ENCODE results near the gene ACTMAP.

Gene ACTMAP

DNA sequence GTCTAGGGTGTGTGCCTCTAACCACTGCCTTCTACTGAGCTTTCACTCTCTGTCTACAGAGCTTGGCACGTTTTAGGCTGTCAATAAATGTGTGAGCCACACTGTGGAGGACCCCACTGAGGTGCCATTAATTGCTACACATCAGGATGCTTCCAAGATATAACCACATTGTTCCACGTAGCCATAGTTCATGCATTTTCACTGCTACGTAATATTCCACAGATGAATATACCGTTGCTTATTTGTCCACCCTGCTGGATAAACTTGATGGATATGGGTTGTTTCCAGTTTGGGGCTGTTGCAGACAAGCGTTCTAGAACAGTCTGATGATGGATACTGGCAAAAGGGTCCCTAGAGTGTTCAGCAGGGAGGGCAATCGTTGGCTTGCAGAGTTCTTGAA lies 48.5 kb downstream of the ACTMAP start:
- ChIA-PET CTCF (interaction anchor here (0.5 to 1.0 kb wide), 4 partner anchors 11 to 212 kb away, joined by 3 to 7 read pairs (median 3); no protein-coding TSS in a partner anchor), POLR2A (ENCODE audit: low non-redundant PET) (no interaction called here)
- TF ChIP-seq, protein P1, sequence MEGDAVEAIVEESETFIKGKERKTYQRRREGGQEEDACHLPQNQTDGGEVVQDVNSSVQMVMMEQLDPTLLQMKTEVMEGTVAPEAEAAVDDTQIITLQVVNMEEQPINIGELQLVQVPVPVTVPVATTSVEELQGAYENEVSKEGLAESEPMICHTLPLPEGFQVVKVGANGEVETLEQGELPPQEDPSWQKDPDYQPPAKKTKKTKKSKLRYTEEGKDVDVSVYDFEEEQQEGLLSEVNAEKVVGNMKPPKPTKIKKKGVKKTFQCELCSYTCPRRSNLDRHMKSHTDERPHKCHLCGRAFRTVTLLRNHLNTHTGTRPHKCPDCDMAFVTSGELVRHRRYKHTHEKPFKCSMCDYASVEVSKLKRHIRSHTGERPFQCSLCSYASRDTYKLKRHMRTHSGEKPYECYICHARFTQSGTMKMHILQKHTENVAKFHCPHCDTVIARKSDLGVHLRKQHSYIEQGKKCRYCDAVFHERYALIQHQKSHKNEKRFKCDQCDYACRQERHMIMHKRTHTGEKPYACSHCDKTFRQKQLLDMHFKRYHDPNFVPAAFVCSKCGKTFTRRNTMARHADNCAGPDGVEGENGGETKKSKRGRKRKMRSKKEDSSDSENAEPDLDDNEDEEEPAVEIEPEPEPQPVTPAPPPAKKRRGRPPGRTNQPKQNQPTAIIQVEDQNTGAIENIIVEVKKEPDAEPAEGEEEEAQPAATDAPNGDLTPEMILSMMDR (conservative IDR thresholded peaks at IDR 0.05; ENCODE audit: low read depth): no peak
- no peak overlapping the region for H3K27ac ChIP-seq
- no peak for DNase-seq (ENCODE audit: low spot score)

DNA sequence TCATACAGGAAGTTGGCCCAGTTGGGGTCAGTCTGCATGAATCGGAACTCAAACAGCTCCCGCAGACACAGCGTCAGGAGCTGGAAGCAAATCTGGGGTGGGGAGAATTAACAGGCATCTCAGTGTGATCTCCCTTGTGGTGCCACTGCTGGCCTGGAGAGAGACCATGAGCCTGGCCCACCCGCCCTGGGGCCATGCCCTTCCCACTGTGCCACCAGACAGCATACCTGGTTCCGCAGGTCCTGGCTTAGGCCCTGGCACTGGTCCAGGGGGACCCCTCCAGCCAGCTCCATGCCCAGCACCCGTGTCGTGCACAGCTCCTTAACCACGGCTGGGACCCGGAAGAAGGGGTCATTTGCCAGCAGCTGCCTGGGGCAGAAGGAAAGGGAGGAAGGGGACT lies 50.2 kb downstream of the ACTMAP start:
- DNase-seq (ENCODE audit: low spot score): no peak
- peak overlapping the region; percentile 28; the same call in 1 of the 2 replicates for H3K27ac ChIP-seq
- CTCF ChIA-PET: interaction anchor here (0.8 kb wide), 1 partner anchor 560 kb away, joined by 4 read pairs; no protein-coding TSS in a partner anchor
- TF ChIP-seq, protein P1 (conservative IDR thresholded peaks at IDR 0.05; ENCODE audit: low read depth): no peak
- POLR2A ChIA-PET (ENCODE audit: low non-redundant PET): no interaction called here

DNA sequence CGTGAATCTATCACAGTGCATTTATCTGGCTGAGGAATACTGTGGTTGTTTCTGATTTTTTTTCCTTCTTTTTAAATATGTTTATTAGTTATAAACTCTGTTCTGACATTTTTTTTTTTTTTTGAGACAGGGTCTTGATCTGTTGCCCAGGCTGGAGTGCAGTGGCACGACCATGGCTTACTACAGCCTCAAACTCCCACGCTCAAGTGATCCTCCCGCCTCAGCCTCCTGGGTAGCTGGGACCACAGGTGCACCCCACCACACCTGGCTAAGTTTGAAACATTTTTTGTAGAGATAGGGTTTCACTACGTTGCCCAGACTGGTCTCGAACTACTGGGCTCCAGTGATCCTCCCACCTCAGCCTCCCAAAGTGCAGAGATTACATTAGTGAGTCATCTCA lies 53.3 kb downstream of the ACTMAP start:
- ChIA-PET POLR2A (ENCODE audit: low non-redundant PET) (no interaction called here), CTCF (interaction anchor here (1.3 kb wide), 1 partner anchor 62 kb away, joined by 3 read pairs; no protein-coding TSS in a partner anchor)
- DNase-seq (ENCODE audit: low spot score): no peak
- TF ChIP-seq, protein P1 (conservative IDR thresholded peaks at IDR 0.05; ENCODE audit: low read depth): no peak
- H3K27ac ChIP-seq: peak overlapping the region; percentile 35

DNA sequence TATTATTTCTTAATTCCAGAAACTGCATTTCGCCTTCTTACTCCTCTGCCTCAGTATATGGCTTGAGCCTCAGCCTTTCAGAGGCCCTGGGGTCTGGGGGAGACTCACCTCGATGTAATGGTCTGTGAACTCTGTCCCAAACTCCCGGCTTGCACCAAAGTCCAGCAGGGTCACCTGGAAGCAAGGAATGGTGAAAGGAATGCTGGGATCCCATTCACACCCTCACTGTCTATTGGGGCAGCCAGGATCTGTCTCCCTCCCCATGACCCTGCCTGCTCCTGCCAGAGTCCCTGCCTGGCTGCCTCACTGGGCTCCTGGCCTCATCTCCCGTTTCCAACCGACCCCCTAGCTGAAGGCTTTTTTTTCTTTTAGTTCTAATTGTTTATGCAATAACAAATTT lies 54.4 kb downstream of the ACTMAP start:
- H3K27ac ChIP-seq: peak overlapping the region; percentile 94
- TF ChIP-seq, protein P1 (conservative IDR thresholded peaks at IDR 0.05; ENCODE audit: low read depth): no peak
- no peak for DNase-seq (ENCODE audit: low spot score)
- ChIA-PET CTCF (no interaction called here), POLR2A (ENCODE audit: low non-redundant PET) (no interaction called here)

DNA sequence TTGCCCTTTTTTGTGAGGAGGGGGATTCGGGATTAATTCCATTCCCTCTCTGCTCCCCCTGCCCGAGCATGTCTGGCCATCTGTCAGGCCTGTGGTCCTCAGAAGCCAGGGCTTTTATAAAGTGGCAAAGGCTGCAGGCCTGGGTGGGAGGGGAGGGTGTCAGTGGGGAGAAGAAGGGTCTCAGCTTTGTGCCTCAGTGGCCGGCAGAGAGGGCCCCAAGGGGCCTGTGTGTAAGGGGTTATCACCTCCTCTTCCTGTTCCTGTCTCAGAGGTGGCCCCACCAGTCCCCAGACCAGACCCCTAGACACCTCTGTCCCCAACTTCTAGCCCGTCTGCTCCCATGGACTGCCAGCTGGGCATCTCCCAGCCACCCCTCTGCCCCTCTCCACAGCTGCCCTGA lies 56.4 kb downstream of the ACTMAP start:
- H3K27ac ChIP-seq: peak overlapping the region; percentile 94
- ChIA-PET POLR2A (ENCODE audit: low non-redundant PET) (no interaction called here), CTCF (interaction anchor here (0.6 kb wide), 1 partner anchor 1274 kb away, joined by 3 read pairs; no protein-coding TSS in a partner anchor)
- TF ChIP-seq, protein P1 (conservative IDR thresholded peaks at IDR 0.05; ENCODE audit: low read depth): no peak
- DNase-seq (ENCODE audit: low spot score): no peak

DNA sequence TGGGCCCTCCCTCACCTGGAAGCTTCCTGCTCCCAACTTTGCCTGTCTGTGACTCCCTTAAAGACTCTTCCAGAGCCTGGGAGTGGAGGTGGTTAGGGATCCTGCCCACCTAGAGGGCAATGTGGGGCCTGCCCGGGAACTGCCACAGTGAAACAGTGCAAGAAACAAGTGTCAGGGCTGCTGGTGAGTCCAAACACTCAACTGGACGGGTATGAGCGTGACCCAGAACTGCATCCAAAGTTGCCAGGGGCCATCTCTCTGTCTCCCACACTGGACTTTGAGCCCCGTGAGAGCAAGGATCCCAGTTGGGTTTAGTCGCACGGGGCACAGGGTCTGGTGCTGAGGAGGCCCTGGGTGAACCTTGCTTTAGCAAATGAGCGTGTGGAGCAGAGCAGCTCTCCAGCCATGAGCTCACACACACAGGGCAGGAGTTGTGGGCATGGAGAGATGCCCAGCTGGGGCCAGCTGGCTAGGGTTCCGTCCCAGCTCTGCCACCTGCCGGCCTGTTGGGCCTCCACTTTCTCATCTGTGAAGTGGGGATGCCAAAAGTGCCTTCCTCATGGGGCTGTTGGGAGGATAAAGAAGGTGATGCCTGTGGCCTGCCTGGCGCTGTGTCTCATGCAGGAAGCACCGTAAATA lies 57.0 kb downstream of the ACTMAP start:
- TF ChIP-seq, protein P1 (conservative IDR thresholded peaks at IDR 0.05; ENCODE audit: low read depth): no peak
- CTCF ChIA-PET: no interaction called here
- no peak for DNase-seq (ENCODE audit: low spot score)
- H3K27ac ChIP-seq: peak overlapping the region; percentile 94
- POLR2A ChIA-PET (ENCODE audit: low non-redundant PET): no interaction called here
